Middle frontal gyrus (tissue), 1 donor: ENCODE measurements around the gene ZNF679.
"Not testable (repeated sequence)": the region's sequence is repeated elsewhere in the genome, so short reads cannot be mapped to it uniquely, and the experiment has no call there.

Source experiments
- DNase-seq: peaks from one replicate; pipeline ENCODE4 v3.0.0-alpha.2; 2015; ENCODE audit warnings: low spot score; ENCODE audit errors: extremely low spot score

Gene ZNF679

DNA sequence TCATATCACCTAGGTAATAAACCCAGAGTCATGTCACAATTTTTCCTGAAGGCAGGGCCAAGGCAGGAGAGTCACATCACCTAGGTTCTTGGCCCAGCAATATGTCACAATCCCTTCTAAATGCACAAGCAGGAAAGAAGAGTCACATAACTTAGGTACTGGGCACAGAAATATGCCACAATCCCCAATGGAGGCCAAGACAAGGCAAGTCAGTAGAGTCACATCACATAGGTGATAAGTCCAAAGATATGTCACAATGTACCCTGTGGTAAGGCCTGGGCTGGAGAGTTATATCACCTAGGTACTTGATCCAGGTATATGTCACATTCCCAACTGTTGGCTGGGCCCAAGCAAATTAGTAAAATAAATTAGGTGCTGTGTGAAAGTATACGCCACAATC lies at the start of gene ZNF679:
ZNF679 (plus strand) TSS at position 301 of the 400 bp plus-strand sequence. CDS start 20,644 bp downstream, outside the sequence.
- not testable (repeated sequence) for DNase-seq

DNA sequence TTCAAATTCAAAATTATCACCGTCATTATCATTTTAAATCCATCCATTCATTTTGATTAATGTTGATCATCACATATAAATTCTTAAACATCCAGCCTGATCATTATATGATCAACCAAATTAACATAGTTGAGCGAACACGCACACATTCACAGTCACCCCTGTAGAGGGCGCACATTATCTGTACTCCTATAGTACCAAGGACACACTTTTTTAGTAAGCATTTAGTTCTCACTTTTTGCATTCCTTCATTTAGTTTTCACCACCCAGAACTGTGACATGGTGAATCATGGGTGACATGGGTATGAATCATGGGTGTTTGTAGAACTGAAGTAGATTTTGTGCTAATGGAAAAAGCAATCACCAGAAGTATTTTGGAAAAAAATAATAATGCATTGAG lies 47.3 kb upstream of the ZNF679 start:
- DNase-seq: no peak

DNA sequence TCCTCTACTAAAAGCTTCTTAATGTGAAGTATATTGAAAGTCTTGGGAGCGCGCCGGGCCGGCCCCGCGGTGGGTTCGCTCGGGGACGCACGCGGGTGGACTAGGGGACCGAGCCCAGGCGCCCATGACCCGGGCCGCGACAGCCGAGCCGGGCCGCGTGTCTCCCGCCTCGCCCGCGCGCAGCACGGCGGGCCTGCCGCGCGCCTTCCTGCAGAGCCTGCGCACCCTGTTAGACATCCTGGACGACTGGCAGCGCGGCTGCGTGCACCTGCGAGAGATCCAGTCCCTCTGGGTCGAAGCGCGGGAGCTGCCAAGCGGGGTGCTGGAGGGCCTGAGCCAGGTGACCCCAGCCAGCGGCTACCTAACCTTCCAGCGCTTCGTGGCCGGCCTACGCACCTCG lies 46.7 kb upstream of the ZNF679 start:
- no peak for DNase-seq

DNA sequence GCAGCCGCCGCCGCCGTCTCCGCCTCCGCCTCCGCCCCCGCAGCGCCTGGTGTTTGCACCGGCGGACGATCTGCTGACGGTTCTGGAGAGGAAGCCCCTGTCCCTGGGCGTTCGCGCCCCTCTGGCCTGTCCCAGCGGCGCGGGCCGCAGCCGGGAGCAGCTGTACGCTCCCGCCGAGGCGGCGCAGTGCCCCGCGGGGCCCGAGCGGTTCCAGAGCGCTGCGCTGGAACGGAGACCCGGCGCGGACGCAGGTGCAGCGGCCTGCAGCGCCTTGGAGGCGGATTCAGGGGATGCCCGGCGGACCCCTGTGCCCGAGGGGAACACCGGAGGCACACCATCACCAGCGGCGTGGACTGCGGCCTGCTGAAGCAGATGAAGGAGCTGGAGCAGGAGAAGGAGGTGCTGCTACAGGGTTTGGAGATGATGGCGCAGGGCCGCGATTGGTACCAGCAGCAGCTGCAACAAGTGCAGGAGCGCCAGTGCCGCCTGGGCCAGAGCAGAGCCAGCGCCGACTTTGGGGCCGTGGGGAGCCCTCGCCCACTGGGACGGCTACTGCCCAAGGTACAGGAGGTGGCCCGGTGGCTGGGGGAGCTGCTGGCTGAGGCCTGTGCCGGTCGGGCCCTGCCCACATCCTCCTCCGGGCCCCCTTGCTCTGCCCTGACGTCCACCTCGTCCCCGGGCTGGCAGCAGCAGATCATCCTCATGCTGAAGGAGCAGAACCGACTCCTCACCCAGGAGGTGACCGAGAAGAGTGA lies 46.1 kb upstream of the ZNF679 start:
- DNase-seq: no peak

DNA sequence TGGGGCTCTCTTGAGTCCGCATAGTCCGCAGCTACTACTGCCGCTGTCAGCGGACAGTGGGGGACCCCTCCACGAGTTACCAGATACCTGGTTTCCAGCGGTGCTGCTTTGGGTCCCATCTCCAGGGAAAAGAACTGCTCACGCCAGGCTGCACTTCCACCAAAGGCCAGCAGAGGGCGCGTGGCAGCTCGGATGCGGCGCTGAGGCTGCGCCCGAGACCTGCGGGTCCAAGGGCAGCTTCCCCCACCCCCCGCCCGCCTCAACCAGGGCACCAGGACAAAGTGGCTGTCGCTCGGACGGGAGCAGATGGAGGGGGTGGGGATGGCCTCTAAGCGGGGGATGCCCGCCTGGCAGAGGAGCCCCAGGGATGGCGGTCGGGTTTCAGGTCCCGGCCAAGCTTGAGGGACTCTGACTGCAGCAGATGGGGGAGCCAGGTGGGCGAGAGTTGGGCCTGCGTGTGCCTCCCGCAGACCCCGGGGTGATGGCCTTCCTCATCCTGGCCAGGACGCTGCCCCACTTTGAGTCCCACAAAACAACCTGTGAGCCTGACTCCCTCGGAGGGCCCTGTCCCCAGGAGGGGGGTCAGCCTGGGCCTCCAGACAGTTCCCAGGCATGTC lies 45.0 kb upstream of the ZNF679 start:
- DNase-seq: no peak

DNA sequence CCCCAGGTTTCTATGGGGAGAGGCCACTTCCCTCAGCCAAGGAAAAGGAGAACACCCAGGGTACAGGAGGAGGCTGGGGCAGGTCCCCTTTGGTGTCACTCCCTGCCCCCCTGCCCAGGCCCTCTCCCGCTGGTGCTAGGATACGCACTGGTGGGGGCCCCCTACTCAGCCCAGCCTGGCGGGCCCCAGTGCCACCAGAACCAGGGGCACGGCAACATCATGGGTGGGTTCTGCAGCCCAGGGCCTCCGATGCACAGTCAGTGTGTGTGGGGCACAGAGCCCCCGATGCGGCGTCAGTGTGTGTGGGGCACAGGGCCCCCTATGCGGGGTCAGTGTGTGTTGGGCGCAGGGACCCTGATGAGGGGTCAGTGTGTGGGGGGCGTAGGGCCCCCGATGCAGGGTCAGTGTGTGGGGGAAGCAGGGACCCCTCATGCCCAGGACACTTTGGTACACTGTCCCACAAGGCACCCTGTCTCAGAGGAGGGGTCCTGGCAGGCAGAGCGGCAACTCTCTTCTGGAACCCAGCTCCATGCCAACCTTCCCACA lies 44.4 kb upstream of the ZNF679 start:
- no peak for DNase-seq

DNA sequence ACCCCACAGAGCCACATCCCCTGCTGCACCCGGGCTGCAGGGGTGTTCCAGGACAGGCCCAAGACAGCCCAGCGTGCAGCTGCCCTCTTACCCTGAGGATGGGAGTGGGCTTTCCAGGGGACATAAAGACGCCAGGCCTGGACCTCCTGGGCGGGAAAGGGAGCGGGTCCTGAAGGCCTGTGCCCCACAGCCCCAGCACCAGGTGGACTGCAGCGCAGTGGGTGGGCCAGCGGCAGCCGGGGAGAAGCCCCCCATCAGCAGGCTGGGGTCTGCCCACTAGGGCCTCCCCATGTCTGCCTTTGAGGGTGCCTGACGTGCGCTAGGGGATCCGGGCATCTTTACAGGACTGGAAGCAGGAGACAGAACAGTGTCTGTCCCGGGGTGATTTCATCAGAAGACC lies 43.9 kb upstream of the ZNF679 start:
- no peak for DNase-seq

DNA sequence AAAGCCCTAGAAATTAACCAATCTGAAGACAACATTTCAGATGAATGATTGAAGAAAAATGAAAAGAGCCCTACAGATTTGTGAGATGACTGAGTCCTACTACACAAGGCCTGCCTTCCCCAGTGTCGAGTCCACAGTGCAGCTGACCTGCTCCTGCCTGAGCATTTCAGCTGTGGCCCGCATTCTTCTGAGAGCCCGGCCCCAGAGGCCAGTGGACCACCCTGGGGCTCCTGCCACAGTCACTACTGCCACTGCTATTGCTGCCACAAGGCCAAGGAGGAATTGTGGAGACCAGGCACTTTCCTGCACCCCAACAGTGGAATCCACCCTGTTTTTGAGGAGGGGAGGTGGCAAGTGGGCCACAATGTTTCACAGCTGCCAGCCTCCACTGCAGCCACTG lies 40.9 kb upstream of the ZNF679 start:
- no peak for DNase-seq

DNA sequence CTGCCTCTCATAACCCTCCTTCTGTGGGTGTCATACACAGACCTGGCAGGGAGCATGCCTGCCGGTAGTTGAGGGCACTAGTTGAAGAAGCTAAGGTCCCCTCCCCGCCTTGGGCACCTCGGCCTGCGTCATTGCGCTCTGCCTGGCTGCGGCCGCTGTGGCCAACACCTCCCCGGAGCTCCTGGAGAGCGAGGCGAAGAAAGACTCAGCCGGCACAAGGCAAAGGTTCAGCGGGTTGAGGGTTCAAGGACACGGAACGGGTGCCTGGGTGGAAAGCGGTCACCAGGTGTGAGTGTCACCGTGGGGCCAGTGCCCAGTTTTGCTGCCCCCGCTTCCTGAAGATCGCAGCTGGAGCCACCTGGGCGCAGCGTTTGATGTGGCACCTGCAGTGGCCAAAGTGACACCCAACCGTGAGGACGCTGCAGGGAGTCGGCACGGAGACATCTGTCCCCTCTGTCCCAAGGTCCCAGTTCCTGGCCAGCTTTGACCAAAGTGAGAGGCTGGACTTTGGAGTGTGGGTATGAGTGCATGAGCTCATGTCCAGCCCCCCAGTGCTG lies 36.0 kb upstream of the ZNF679 start:
- DNase-seq: no peak

DNA sequence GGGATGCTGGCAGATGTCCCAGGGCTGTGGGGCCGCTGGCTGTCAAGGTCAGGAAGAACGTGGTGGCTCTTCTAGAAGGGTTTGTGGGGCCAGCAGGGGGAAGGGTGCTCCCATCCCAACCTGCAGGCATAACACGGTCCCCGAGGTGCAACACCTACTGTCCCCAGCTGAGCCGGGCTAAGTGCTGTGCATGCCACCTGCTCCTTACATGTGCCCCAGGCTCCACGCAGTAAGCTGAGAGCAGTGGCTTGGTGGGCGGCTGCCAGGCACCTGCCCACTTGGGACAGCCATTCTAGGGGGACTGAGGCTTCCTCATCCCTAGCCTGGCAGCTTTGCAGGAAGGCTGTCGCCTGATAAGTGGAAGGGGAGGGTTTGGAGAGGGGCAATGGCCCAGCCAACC lies 35.5 kb upstream of the ZNF679 start:
- no peak for DNase-seq

DNA sequence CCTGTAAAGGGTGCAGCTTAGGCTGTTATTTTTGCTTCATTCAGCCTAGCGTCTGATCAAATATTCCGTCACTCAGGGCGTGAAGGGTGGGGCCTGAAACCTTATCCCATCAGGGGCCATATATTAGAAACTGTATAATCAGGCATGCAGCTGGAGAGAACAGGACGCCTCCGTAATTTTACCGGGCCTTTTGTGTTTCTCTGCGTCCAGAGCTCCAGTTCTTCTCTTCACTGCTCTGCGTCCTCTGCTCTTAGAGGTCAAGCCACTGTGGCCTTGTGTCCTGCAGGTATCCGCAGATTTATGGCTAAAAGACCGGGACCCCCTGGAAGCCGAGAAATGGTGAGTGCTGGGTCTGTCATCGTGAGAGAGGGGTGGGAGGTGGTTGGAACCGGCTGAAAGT lies 21.4 kb upstream of the ZNF679 start, which contains the start of gene ZNF735:
ZNF735 (plus strand) TSS at position 301 of the 400 bp plus-strand sequence; CDS start at position 301, 0 bp downstream.
- DNase-seq: no peak

DNA sequence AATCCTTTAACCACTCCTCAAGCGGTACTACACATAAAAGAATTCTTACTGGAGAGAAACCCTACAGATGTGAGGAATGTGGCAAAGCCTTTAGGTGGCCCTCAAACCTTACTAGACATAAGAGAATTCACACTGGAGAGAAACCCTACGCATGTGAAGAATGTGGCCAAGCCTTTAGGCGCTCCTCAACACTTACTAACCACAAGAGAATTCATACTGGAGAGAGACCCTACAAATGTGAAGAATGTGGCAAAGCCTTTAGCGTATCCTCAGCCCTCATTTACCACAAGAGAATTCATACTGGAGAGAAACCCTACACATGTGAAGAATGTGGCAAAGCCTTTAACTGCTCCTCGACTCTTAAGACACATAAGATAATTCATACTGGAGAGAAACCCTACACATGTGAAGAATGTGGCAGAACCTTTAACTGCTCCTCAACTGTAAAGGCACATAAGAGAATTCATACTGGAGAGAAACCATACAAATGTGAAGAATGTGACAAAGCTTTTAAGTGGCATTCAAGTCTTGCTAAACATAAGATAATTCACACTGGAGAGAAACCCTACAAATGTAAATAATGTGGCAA lies 8.5 kb upstream of the ZNF679 start:
- not testable (repeated sequence) for DNase-seq

DNA sequence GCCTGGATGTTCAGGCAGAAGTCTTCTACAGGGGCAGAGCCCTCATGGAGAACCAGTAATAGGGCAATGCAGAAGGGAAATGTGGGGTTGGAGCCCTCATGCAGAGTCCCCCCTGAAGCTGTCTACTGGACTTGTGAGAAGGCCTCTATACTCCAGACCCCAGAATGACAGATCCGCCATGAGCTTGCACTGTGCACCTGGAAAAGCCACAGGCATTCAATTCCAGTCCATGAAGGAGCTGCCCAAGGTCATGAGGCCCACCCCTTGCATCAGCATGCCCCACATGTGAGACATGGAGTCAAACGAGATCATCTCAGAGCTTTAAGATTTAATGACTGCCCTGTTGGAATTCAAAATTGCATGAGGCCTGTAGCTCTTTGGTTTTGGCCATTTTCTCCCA lies 4.9 kb upstream of the ZNF679 start:
- no peak for DNase-seq

DNA sequence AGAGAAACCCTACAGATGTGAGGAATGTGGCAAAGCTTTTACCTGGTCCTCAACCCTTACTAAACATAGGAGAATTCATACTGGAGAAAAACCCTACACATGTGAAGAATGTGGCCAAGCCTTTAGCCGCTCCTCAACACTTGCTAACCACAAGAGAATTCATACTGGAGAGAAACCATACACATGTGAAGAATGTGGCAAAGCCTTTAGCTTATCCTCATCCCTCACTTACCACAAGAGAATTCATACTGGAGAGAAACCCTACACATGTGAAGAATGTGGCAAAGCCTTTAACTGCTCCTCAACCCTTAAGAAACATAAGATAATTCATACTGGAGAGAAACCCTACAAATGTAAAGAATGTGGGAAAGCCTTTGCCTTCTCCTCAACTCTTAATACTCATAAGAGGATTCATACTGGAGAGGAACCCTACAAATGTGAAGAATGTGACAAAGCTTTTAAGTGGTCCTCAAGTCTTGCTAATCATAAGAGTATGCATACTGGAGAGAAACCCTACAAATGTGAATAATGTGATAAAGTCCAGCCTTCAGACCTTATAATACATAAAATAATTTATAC lies 38.2 kb downstream of the ZNF679 start:
- DNase-seq: no peak

DNA sequence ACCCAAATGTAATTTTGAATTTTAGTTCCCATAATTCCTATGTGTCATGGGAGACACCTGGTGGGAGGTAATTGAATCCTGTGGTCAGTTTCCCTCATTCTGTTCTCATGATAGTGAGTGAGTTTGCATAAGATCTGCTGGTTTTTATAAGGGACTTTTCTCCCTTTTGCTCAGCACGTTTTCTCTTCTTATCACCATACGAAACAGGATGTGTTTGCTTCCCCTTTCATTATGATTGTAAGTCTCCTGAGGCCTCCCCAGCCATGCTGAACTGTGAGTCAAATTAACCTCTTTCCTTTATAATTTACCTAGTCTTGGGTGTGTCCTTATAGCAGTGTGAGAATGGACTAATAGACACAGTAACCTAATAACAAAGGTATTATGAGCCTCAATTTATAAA lies 49.4 kb downstream of the ZNF679 start:
- no peak for DNase-seq

DNA sequence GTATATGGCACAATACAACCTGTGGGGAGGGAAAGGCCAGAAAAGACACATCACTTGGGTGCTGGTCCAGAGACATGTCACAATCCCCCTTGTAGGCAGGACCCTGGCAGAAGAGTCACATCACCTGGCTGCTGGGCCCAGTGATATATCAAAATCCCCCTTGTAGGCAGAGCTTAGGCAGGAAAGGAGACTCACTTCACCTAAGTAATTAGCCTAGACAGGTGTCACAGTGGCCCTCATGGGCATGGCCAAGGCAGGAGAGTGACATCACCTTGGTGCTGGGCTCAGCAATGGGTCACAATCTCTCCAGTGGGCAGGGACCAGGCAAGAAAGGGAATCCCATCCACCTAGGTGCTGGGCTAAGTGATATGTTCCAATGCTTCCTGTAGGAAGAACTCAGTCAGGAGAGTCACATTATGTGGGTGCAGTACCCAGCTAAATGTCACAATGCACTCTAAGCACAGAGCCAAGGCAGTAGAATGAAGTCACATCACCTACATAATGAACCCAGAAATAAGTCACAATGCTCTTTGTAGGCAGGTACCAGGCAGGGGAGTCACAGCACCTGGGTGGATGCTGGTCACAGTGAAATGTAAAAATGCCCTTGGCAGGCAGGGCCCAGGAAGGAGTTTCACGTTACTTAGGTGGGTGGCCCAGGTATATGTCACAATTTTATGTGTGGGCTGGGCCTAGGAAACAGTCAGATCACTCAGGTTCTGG lies 66.6 kb downstream of the ZNF679 start:
- no peak for DNase-seq

DNA sequence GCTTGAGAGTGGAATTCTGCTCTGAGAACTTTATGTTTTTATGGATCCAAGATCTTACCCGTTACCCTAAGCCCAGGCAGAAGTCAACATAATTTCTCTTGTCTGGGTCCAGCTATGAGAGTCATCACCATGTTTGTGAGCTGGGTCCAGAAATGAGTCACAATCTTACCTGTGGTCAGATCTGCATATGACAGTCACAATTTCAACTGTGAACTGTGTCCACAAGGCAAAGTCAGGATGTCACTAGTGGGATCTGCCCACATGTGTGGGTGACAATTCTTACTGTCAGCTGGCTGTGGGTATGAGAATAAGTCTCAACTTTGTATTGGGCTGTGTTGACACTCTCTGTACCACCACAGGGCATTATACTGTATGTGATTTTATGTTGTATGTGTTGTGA lies 69.1 kb downstream of the ZNF679 start:
- DNase-seq: not testable (repeated sequence)

DNA sequence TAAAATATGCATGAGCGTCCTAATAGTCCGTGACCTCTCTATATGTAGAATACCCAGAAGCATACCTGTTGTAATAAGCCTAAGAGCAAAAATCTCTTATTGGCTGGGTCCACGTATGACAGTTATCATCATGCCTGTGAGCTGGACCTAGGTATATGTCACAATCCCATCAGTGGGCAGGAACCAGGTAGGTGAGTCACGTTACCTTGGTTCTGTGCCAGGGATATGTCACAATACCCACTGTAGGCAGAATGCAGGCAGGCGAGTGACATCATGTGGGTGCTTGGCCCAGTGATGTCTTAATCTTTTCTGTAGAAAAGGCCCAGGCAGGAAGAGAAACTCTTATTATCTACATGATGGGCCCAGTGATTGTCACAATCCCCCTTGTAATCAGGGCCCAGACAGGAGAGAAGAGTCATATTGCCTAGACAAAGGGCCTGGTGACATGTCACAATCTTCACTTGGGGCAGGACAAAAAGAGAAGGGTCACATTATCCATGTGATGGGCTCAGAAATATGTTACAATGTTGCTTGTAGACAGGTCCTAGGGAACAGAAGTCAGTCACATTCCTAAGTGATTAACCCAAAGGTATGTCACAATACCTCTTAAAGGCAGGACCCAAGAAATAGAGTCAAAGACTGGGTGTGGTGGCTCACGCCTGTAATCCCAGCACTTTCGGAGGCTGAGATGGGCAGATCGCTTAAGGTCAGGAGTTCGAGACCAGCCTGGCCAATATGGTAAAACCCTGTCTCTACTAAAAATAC lies 72.5 kb downstream of the ZNF679 start:
- no peak for DNase-seq

DNA sequence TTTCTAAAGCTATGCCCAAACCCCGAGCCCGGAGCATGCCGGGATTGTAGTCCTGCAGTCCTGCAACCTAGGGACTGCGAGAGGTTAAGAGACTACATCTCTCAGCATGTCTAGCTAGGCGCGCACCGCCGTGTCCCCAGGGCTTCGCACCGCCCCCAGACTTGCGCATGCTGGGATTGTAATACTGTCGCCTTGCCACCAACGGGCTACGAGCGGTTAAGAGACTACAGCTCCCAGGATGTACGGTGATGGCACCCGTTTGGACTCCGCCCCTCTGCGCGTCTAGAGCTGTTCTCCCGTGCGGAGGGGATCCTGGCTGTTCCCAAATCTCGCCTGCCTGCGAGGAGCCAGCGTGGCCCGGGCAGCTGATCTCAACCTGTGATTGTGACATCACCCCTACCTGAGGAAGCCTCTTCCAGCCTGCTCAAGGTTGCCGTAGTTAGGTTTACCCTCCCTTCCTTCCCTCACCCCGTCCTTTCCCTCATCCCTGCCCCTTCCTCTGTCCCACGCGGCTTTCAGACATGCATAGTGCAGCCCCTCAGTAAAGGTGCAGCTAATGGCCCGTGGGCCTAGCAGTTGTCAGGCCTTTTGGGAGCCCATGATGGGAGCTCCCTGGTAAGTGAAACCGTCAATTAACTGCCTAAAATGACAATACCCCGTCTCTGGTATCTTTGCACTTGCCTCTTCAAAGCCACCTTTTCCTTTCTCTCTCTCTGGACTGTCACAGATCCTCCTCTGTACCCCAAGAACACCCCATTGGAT lies 79.2 kb downstream of the ZNF679 start:
- DNase-seq: peak; percentile 93

DNA sequence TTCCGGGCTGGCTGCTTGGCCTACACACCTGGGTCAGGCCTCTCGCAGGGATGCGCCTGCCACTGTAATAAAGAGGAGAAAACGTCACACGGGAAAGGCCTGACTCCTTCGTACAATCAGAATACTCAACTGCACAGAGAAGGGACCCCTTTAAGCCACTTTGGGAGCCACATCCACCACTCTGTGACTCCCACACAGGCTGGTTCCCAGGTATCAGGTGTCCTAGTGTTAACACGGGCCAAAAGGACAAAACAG lies 79.7 kb downstream of the ZNF679 start:
- DNase-seq: no peak
